MM.1S (cell line): ENCODE results near the gene HLA-DQA2.

Experiments used
- CTCF ChIP-seq: fragments of 300-600 bp; sonication (generic); IDR thresholded peaks from 2 replicates; pipeline ENCODE4 v1.5.1; 2016; ENCODE audit warnings: antibody characterized with exemption, low read length, mixed read lengths
- EZH2 ChIP-seq: fragments of 300-600 bp; sonication (generic); optimal IDR thresholded peaks from 2 replicates; pipeline ENCODE3; 2017; ENCODE audit warnings: low read depth, mild to moderate bottlenecking, antibody characterized with exemption, low read length, mixed read lengths
- EZH2phosphoT487 ChIP-seq: fragments of 300-600 bp; sonication (generic); IDR thresholded peaks from 2 replicates; pipeline ENCODE4 v1.6.1; 2018; ENCODE audit warnings: antibody characterized with exemption, low read length

- no peak for TF ChIP-seq CTCF
- TF ChIP-seq EZH2: no peak
- no peak for TF ChIP-seq EZH2phosphoT487
Measured at GRCh38 chr6:32759669-32760068, 18.5 kb downstream of the HLA-DQA2 start.
